GM12878 (cell line): Measurements from ENCODE around the gene RNASEH2A. TPM values are rescaled to one million over a fixed set of nuclear protein-coding genes. Genes with fewer than 3 reads are reported as not detected.

Experiments used
- ASH2L ChIP-seq: fragments of 300-600, 200-600 bp; sonication (generic); IDR thresholded peaks from 2 replicates; pipeline ENCODE4 v1.6.1; 2017; ENCODE audit warnings: low read depth, mild to moderate bottlenecking, borderline replicate concordance
- DPF2 ChIP-seq: fragments of 450-650 bp; IDR thresholded peaks from 2 replicates; pipeline ENCODE4 v1.6.1; 2017; ENCODE audit warnings: mild to moderate bottlenecking
- GATAD2B ChIP-seq: fragments of 450-650 bp; conservative IDR thresholded peaks from 2 replicates; pipeline ENCODE4 v1.6.1; 2017; ENCODE audit warnings: low read depth, mild to moderate bottlenecking, moderate library complexity
- IRF3 ChIP-seq: fragments of 450-650 bp; IDR thresholded peaks from 2 replicates; pipeline ENCODE4 v1.6.1; 2014; ENCODE audit warnings: mild to moderate bottlenecking
- KAT2A ChIP-seq: conservative IDR thresholded peaks from 2 replicates; pipeline ENCODE4 v1.6.1; 2011; ENCODE audit warnings: low read depth, low read length; ENCODE audit not compliant: control insufficient read depth
- LARP7 ChIP-seq: fragments of 450-650 bp; IDR thresholded peaks from 2 replicates; pipeline ENCODE4 v1.6.1; 2017; ENCODE audit warnings: mild to moderate bottlenecking
- NKRF ChIP-seq: fragments of 450-650 bp; conservative IDR thresholded peaks from 2 replicates; pipeline ENCODE4 v1.6.1; 2017; ENCODE audit warnings: mild to moderate bottlenecking, moderate library complexity
- POLR2A ChIP-seq: IDR thresholded peaks from 2 replicates; pipeline ENCODE4 v1.6.1; 2011; ENCODE audit warnings: low read depth, mild to moderate bottlenecking, low read length
- RAD51 ChIP-seq: fragments of 450-650 bp; IDR thresholded peaks from 2 replicates; pipeline ENCODE4 v1.6.1; 2016; ENCODE audit warnings: moderate library complexity, mild to moderate bottlenecking, inconsistent platforms
- RFX5 ChIP-seq: IDR thresholded peaks from 2 replicates; pipeline ENCODE4 v1.6.1; 2011; ENCODE audit warnings: low read depth, low read length, improper control_type of control experiment
- SIN3A ChIP-seq: IDR thresholded peaks from 2 replicates; pipeline ENCODE4 v1.6.1; 2012; ENCODE audit warnings: low read depth, low read length, improper control_type of control experiment
- SMC3 ChIP-seq: IDR thresholded peaks from 2 replicates; pipeline ENCODE4 v1.6.1; 2011; ENCODE audit warnings: low read length, improper control_type of control experiment, borderline replicate concordance
- SUPT20H ChIP-seq: IDR thresholded peaks from 2 replicates; pipeline ENCODE4 v1.6.1; 2011; ENCODE audit warnings: low read depth, mild to moderate bottlenecking, low read length, moderate library complexity, borderline replicate concordance; ENCODE audit not compliant: control insufficient read depth
- TAF1 ChIP-seq: IDR thresholded peaks from 2 replicates; pipeline ENCODE4 v1.6.1; 2011; ENCODE audit warnings: mild to moderate bottlenecking, low read depth, low read length, borderline replicate concordance
- polyA plus RNA-seq, 11 experiments: library from polyadenylated mRNA; depleted of rRNA in 4 of 11; unstranded in 6 of 11; stranded (reverse) in 5 of 11; fragments of >200 nt; fragmentation: Nextera tagmentation in 4 of 11; fragmentation: Illumina TruSeq in 1 of 11; extraction: Ambion mirVana in 4 of 11; extraction: Trizol in 1 of 11; gene quantifications; 1 replicate in 1 of 11; 2 replicates in 10 of 11; pipeline versions ENCODE4 v1.2.1 to v1.2.3, GENCODE V29; 2011 to 2016; ENCODE audit warnings: inconsistent platforms in 2 of 11, missing spikeins in 2 of 11, low read depth in 1 of 11
- total RNA-seq, 4 experiments: library from RNA; depleted of rRNA in 3 of 4; stranded (reverse); fragments of >200 nt in 3 of 4; fragmentation: Illumina TruSeq in 1 of 4; extraction: Trizol in 1 of 4; gene quantifications; 2 replicates each; pipeline versions ENCODE4 v1.2.1 to v1.2.3, GENCODE V29; 2013 to 2021
- TF ChIP-seq, protein P1 (sequence below): fragments of 150-350 bp; IDR thresholded peaks from 2 replicates; pipeline ENCODE4 v1.6.1; 2014; ENCODE audit warnings: mild to moderate bottlenecking, low read depth, low read length
- TF ChIP-seq, protein P2 (sequence below): IDR thresholded peaks from 2 replicates; pipeline ENCODE4 v1.6.1; 2011; ENCODE audit warnings: low read depth, low read length, improper control_type of control experiment, borderline replicate concordance
- TF ChIP-seq, protein P3 (sequence below): fragments of 450-650 bp; IDR thresholded peaks from 2 replicates; pipeline ENCODE4 v1.6.1; 2017; ENCODE audit warnings: mild to moderate bottlenecking, moderate library complexity
- TF ChIP-seq, protein P4 (sequence below): IDR thresholded peaks from 2 replicates; pipeline ENCODE4 v1.6.1; 2011; ENCODE audit warnings: low read depth, mild to moderate bottlenecking, low read length, moderate library complexity, borderline replicate concordance; ENCODE audit errors: extremely low read depth

RNASEH2A gene
- total and polyA plus RNA-seq, 10 of the 15 experiments (the other 5 are each of a cell fraction or from before 2014, with no cell fraction given), result 17.4 to 103 (median 40.4) TPM

GRCh38 chr19:12774588-12775555 lies 31.5 kb upstream of the RNASEH2A start, which contains the start of gene HOOK2 (continued):
- TF ChIP-seq NKRF (0 out of 2 replicates have a peak, but pooled peaks have one; percentile 43), LARP7 (0 out of 2 replicates have a peak, but pooled peaks have one; percentile 53), RFX5 (no peak), SIN3A (no peak), GATAD2B (no peak), ASH2L (no peak), TAF1 (no peak), SUPT20H (no peak), DPF2 (peak; percentile 48; the same call in 1 of the 2 replicates), IRF3 (no peak), KAT2A (no peak), RAD51 (peak; percentile 84), POLR2A (peak; percentile 44; the same call in 1 of the 2 replicates), SMC3 (no peak)
- TF ChIP-seq, protein P1, sequence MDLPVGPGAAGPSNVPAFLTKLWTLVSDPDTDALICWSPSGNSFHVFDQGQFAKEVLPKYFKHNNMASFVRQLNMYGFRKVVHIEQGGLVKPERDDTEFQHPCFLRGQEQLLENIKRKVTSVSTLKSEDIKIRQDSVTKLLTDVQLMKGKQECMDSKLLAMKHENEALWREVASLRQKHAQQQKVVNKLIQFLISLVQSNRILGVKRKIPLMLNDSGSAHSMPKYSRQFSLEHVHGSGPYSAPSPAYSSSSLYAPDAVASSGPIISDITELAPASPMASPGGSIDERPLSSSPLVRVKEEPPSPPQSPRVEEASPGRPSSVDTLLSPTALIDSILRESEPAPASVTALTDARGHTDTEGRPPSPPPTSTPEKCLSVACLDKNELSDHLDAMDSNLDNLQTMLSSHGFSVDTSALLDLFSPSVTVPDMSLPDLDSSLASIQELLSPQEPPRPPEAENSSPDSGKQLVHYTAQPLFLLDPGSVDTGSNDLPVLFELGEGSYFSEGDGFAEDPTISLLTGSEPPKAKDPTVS, result no peak
- TF ChIP-seq, protein P2, sequence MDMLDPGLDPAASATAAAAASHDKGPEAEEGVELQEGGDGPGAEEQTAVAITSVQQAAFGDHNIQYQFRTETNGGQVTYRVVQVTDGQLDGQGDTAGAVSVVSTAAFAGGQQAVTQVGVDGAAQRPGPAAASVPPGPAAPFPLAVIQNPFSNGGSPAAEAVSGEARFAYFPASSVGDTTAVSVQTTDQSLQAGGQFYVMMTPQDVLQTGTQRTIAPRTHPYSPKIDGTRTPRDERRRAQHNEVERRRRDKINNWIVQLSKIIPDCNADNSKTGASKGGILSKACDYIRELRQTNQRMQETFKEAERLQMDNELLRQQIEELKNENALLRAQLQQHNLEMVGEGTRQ, result peak; percentile 37
- TF ChIP-seq, protein P3, sequence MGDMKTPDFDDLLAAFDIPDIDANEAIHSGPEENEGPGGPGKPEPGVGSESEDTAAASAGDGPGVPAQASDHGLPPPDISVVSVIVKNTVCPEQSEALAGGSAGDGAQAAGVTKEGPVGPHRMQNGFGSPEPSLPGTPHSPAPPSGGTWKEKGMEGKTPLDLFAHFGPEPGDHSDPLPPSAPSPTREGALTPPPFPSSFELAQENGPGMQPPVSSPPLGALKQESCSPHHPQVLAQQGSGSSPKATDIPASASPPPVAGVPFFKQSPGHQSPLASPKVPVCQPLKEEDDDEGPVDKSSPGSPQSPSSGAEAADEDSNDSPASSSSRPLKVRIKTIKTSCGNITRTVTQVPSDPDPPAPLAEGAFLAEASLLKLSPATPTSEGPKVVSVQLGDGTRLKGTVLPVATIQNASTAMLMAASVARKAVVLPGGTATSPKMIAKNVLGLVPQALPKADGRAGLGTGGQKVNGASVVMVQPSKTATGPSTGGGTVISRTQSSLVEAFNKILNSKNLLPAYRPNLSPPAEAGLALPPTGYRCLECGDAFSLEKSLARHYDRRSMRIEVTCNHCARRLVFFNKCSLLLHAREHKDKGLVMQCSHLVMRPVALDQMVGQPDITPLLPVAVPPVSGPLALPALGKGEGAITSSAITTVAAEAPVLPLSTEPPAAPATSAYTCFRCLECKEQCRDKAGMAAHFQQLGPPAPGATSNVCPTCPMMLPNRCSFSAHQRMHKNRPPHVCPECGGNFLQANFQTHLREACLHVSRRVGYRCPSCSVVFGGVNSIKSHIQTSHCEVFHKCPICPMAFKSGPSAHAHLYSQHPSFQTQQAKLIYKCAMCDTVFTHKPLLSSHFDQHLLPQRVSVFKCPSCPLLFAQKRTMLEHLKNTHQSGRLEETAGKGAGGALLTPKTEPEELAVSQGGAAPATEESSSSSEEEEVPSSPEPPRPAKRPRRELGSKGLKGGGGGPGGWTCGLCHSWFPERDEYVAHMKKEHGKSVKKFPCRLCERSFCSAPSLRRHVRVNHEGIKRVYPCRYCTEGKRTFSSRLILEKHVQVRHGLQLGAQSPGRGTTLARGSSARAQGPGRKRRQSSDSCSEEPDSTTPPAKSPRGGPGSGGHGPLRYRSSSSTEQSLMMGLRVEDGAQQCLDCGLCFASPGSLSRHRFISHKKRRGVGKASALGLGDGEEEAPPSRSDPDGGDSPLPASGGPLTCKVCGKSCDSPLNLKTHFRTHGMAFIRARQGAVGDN, result 0 out of 2 replicates have a peak, but pooled peaks have one; percentile 36
- TF ChIP-seq, protein P4, sequence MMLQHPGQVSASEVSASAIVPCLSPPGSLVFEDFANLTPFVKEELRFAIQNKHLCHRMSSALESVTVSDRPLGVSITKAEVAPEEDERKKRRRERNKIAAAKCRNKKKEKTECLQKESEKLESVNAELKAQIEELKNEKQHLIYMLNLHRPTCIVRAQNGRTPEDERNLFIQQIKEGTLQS, result no peak
